HG02798 (cell line): ENCODE data around the gene AAR2.

Experiments
- ATAC-seq: cut with Tn5 transposase; IDR thresholded peaks from one replicate; pipeline ENCODE4 v1.9.1; 2021; ENCODE audit warnings: mild to moderate bottlenecking; ENCODE audit not compliant: unreplicated experiment, poor library complexity

Gene AAR2

GRCh38 chr20:36235892-36236785, at the start of gene AAR2:
Gene AAR2 (plus strand): TSS chr20:36236478. CDS start chr20:36239869, 3,391 bp downstream.
- peak; percentile 84 for ATAC-seq

DNA sequence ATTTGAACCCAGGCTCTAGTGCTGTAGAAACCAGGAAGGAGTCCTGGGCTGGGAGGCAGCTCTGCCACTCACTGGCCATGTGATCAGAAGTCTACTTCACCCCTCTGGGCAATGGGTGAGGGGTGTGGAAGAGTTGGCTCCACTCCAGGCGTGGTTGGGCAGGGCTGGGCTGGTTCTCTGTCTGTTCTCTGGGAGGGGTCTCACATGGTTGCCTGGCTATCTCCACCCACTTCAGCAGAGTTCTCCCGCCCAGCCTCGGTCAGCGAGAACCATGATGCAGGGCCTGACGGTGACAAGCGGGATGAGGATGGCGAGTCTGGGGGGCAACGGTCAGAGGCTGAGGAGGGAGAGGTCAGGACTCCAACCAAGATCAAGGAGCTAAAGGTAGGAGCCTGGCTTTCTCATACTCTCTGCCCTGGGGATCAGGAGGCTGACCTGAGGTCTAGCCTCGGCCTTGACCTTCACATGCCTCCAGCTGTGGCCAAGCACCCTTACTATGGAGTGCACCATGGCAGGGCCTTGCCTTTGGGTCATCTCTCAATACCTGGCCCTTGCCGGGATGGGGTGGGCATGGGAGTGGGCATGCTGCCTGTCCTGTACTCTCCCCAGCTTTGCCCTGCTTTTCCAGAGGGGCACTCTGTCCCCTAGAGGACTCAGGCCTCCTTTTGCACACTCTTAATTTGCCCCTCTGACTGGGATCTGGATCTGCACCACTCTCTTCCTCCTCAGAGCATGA, 42.1 kb upstream of the AAR2 start:
- no peak for ATAC-seq

DNA sequence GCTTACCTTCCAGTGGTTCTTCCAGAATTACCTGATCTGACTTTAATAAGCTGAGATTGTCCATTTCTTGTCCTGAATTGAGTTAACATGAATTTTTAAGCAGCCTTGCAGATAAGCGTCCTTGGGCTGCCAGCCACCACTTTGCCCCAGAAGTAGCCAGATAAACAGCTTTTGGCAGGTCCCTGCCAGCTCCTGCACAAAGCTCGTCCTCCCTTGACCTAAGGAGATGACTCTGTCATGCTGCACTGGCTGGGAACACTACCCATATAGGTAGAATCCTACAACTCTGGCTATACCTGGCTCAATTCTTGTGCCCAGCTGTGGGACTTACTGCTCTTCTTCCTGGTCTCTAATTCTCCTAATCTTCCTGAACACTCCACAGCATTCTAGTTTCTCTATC, 39.6 kb upstream of the AAR2 start:
- ATAC-seq: no peak

DNA sequence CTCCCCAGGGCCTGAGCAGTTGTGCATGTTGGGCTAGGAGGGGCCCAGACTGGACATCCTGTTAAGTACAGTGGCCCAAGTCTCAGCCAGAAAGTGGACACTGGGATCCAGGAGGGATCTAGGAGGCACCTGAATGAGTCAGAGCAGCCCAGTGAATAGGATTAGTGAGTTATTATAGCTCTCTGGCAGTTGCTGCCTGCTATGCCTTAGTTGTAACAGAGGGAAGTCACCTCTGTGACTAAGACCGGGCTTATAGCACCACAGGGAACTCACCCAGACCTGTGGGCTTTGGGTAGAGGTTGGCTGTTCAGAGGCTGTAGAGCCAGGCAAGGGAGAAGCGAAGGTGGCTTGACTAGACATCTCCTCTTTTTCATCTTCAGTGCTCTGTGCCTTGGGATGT, 39.0 kb upstream of the AAR2 start:
- no peak for ATAC-seq

DNA sequence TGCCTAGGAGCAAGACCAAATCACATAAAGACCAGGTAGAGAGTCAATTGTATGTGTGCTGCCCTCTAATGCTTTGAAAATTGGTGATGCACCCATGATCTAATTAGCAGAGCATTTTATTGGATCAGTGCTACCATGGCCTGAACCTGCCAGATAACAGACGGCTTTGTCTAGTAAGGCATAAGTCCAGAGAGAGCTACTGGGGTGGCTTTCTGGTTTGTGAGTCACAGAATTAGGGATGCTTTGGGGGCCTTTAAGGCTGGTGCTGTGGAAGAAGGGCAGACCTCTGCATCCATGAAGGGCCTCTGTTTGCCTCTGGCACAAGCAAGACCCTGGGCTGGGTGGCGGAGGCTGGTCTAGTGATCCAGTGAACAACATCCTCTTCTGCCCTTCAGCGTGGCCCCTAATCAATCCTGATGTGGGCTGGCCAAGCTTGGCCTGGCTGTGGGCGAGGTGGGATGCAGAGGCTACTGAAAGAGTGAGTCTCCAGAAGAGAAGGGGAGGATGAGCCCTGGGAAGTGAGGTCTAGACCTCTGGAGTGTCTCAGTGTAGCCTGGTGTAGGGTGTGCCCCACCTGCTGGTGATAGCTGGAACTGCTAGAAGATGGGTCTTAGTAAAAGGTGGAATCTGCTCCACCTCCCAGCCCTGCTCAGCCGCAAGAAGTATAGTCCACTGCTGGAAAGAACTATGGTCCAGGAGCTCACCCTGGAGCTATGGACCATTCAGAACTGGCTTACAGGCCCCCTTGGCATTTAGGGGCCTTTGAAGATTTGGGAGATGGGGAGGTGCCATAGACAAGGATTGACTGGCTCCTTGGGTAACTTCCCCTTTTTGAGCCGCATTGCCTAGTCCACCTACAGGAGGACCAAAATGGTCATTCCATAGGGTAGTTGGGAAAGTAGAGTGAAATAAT, 36.7 kb upstream of the AAR2 start:
- no peak for ATAC-seq

DNA sequence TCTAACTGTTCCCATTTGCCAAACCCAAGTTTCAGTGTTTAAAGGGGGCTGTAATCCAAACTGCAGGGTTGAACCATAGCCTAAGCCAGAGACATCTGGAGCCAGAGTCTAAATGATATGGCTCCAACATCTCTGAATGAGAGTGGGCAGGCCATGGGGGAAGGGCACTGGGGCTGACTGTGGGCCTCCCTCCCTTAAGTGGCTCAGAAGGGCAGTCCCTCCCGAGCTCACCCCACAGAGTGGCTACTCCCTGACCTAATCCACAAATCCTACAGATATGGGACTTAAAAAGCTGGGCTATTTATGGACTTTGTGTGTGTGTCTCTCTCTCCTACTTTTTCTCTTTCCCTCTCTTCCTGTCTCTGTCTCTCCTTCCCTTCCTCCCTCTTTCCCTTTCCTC, 35.8 kb upstream of the AAR2 start:
- no peak for ATAC-seq

DNA sequence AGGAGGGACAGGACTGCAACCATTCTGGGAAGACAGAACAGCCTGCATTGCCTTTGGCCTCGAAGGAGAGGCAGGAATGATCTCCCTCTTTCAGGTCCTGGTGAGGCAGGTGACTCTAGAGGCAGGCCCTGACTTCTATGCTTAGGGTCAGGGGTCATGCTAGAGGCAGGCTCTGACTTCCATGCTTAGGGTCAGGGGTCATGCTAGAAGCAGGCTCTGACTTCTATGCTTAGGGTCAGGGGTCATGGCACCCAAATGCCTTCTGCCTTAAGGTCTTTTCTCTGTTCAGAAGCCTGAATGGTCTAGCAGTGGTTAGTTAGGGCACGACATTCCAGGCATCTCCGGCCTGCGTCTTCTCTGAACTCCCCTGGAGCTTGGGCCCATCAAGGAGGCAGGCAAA, 35.1 kb upstream of the AAR2 start:
- ATAC-seq: no peak

DNA sequence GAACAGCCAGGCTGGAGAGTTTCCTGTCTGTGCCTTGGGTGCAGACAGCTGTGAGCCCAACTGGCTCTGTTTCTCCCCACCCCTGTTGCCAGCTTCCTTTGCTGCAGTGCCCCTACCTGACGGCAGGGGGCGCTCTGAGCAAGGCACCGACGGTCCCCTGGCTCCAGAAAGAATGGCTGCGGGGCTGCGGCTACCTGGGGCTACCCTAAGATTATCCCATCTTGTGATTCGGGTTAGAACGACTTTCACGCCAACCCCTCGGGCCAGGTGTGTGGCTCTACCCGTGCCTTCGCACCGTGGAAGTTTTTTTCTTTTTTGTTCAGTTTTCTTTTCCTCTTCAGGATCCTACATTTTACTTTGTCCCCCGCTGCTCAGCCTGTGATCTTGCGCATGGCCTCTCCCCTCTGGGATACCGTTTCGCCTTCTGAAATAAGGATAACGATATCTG, 33.4 kb upstream of the AAR2 start:
- ATAC-seq: peak; percentile 57

- no peak for ATAC-seq
Observed at GRCh38 chr20:36203861-36204260, 32.4 kb upstream of the AAR2 start.

DNA sequence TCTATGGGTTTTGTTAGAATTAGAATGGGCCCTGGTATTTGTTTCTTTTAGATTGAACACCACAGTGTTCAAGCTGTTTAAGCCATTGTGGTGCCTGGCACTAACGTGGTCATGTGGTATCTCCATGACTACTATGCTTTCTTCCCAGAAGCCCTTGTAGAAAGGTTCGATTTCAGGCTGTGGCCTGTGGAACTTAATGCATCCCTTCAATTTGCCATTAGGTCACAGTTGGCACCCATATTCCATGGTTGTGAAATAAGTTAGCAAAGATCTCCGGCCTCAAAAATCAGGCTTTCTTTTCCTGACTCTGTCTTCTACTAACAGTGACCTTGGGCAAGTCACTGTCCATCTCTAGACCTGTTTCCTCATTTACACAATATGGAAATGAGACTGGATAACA, 31.3 kb upstream of the AAR2 start:
- no peak for ATAC-seq

DNA sequence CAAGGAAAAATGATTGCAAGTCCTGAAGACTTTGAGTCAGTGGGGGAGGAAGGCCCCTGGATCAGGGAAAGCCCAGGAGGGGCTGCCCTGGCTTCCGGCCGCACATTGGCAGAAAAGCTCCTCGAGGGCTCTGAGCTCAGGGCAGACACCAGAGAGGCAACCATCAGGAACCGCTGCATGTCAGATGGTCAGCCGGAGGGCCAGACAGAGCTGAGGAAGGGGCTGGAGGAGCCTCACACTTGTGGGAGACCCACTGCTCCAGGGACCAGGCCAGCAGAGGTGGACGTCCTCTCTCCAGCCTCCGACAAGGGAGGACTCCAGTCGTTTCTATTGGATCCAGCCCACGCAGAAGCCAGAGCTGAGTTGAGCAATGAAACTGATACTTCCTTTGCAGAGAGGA, 30.2 kb upstream of the AAR2 start:
- ATAC-seq: no peak

DNA sequence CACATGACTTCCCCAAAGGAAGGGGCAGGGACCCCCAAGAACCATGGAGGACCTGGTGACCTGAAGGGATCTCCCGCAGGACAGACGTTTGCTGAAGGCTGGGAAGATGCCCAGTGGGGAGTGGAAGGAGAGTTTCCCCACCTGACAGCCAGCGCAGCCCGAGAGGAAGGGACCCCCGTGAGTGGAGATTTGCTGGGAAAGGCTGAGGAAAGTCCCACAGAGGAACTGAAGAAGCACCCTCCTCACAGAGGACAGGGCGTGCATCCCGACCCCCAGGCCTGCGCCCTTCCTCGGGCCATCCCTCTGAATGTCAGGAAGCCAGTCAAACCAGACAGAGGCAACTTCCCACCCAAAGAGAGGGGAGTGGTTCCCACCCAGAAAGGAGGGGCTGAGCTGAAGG, 29.6 kb upstream of the AAR2 start:
- ATAC-seq: no peak

DNA sequence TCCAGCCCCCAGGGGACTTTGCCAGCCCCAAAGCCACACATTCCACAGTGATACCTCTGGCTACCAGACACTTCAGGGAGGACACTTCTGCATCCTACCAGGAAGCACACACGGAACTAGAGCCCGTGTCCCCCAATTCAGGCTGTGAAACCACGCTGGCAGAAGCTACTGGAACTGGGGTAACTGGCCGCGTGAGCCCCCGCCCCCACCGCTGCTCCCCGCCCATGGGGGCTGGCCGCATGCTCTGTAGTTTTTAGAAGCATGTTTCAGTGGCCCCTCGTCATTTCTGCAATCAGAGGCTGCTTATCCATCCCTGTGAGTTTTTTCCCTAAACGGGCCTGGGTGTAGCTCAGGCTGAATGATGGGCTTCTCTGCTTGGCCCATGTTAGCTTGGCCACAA, 28.7 kb upstream of the AAR2 start:
- no peak for ATAC-seq

DNA sequence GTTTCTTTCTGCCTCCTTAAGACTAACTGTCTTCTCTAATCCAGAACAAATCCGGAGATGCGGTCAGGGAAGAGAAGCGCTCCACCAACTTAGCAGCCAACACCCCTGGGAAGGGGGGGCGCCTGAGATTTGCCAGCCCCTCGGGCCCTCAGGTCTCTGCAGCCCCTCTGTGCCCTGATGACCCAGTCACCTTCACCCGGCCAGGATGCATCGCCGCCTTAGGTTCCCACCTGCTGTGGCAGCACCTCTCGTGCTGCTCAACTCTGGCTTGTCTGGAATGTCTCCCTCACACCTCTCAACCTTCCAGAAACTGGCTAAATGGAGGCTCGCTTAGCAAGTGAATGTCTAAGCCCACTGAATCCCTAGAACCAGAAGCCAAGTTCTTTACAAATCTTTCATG, 28.0 kb upstream of the AAR2 start:
- ATAC-seq: no peak

- ATAC-seq: no peak
Observed at GRCh38 chr20:36210436-36211021, 25.7 kb upstream of the AAR2 start.

DNA sequence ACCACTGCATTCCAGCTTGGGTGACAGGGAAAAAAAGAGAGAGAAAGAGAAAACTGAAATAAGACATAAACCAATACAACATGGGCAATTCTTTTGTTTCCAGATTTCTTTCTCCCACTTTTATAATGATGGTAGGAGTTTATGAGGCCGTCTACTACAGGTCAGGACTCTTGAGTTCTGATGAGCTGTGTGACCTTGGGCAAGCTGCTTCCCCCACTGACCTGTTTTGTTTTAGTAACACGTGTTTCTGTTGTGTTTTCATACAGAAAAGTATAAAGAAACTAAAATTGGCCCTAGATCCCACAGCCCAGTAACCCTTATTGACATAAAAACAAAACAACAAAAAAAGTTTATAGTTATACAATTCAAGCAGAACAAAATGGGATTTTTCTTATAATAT, 22.9 kb upstream of the AAR2 start:
- no peak for ATAC-seq

DNA sequence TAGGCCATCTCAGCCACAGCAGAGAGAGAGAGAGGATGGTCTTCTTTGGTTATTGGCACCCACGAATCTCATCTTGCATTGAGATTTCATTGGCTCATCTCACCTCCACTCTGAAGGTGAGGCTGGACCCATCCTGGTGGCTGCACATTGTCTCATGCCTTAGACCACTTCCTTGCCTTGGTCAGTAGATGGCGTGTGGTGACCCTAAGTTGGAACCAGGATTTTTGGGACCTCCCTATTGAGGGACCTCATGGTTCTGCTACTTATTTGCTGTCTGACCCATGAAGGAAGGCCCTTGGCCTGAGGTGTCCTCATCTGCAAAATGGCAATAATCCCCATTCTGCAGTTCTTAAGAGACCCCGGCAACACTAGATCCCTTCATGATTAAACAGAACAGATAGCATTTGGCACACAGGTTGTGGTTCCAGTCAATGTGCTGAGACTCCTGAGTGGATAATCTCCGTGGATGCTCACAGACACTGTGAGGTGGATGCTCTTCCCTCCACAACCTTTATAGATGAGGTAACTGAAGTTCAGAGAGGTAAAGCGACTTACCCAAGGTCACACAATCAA, 21.5 kb upstream of the AAR2 start:
- no peak for ATAC-seq

DNA sequence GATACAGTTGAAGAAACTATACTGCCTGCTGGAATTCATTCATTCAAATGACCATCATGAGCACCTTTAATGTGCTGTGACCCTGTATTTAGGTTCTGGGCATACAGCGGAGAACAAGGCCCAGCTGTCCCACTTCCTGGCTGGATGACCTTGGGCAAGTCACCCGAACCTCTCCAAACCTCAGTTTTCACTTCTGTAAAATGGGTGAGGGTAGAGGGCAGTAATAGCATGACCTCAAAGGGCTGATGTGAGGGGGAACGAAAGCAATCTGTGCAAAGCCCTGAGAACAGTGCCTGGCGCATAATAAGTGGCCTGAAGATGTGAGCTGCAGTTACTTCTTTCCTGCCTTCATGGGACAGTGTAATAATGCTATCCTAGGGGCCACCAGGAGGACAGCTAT, 20.5 kb upstream of the AAR2 start:
- no peak for ATAC-seq

- no peak for ATAC-seq
Observed at GRCh38 chr20:36216314-36217025, 19.8 kb upstream of the AAR2 start.
